Lower leg skin (tissue), 3 donors: ENCODE data around the gene TACC3.

ENCODE experiments used
- CTCF ChIP-seq, 3 donors: fragments of 450-650 bp; IDR thresholded peaks; one replicate each; pipeline ENCODE4 v1.5.1; 2016; ENCODE audit warnings: antibody characterized with exemption in 3 of 3, mild to moderate bottlenecking in 3 of 3, moderate library complexity in 2 of 3
- POLR2A ChIP-seq, 2 donors: fragments of 450-650 bp; IDR thresholded peaks; one replicate each; pipeline ENCODE4 v1.6.1; 2016 to 2017; ENCODE audit warnings: antibody characterized with exemption in 2 of 2, mild to moderate bottlenecking in 1 of 2, moderate library complexity in 1 of 2

- TF ChIP-seq CTCF (IDR thresholded peaks at IDR 0.05), result no peak
- no peak for TF ChIP-seq POLR2A (IDR thresholded peaks at IDR 0.05)
Observed at GRCh38 chr4:1784789-1785591, 63.7 kb downstream of the TACC3 start.
